ENCODE results near the gene CEACAM5. TPM values are rescaled to one million over a fixed set of nuclear protein-coding genes. Genes with fewer than 3 reads are reported as not detected.

Gene CEACAM5
- total RNA-seq, 1 experiment from 2014 or later, result 1.3 TPM

DNA sequence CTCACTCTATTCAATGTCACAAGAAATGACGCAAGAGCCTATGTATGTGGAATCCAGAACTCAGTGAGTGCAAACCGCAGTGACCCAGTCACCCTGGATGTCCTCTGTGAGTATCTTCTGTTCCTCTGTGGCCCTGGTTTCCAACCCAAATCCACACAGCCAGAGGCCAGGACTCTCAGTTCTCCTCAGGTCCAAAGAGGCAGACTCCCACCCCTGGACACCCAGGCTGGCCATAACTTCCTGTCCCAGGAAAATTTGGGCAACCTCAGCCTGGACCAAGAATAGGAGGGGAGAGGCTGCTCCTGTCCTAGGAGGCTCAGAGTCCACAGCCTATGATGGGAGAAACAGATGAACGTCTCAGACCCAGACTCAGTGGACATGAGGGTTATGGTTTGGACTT is 11.7 kb downstream of the CEACAM5 start:
- Histone ChIP-seq H3K4me3 (ENCODE audit: low read depth, low read length) (no peak overlapping the region), H3K4me1 (no peaks in the 10 kb centered on the region), H3K9me3 (no peaks in the 10 kb centered on the region), H3K27me3 (replicated peaks; ENCODE audit: control insufficient read depth, insufficient read depth, low read length) (no peaks in the 10 kb centered on the region), H3K36me3 (ENCODE audit: control insufficient read depth, insufficient read depth, low read length) (no peaks in the 10 kb centered on the region)
- TF ChIP-seq, protein P1, sequence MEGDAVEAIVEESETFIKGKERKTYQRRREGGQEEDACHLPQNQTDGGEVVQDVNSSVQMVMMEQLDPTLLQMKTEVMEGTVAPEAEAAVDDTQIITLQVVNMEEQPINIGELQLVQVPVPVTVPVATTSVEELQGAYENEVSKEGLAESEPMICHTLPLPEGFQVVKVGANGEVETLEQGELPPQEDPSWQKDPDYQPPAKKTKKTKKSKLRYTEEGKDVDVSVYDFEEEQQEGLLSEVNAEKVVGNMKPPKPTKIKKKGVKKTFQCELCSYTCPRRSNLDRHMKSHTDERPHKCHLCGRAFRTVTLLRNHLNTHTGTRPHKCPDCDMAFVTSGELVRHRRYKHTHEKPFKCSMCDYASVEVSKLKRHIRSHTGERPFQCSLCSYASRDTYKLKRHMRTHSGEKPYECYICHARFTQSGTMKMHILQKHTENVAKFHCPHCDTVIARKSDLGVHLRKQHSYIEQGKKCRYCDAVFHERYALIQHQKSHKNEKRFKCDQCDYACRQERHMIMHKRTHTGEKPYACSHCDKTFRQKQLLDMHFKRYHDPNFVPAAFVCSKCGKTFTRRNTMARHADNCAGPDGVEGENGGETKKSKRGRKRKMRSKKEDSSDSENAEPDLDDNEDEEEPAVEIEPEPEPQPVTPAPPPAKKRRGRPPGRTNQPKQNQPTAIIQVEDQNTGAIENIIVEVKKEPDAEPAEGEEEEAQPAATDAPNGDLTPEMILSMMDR (IDR thresholded peaks at IDR 0.05; ENCODE audit: insufficient read depth in 1 of 2, low read depth in 1 of 2, low read length in 1 of 2, severe bottlenecking in 1 of 2, unreplicated experiment in 1 of 2), result no peak
- H3K4me1 Mint-ChIP-seq (ENCODE audit: low read depth, unreplicated experiment), result no peaks in the 10 kb centered on the region
- H3K4me3 Mint-ChIP-seq (ENCODE audit: unreplicated experiment), result no peak overlapping the region
- no peak overlapping the region for H3K27ac Mint-ChIP-seq (ENCODE audit: unreplicated experiment)
- no peaks in the 10 kb centered on the region for H3K36me3 Mint-ChIP-seq (ENCODE audit: insufficient read depth, unreplicated experiment)
- BruUV-seq (replicated peaks), result no TSS peak
- DNase-seq, result no peak
- no peaks in the 10 kb centered on the region for H3K27me3 Mint-ChIP-seq (ENCODE audit: insufficient read depth, unreplicated experiment)
- H3K9me3 Mint-ChIP-seq (ENCODE audit: unreplicated experiment), result no peaks in the 10 kb centered on the region
- intact Hi-C loops (cut with micrococcal nuclease; ENCODE audit: unreplicated experiment), result no loop called here
- CTCF ChIA-PET, result no interaction called here
- POLR2A ChIA-PET, result no interaction called here

DNA sequence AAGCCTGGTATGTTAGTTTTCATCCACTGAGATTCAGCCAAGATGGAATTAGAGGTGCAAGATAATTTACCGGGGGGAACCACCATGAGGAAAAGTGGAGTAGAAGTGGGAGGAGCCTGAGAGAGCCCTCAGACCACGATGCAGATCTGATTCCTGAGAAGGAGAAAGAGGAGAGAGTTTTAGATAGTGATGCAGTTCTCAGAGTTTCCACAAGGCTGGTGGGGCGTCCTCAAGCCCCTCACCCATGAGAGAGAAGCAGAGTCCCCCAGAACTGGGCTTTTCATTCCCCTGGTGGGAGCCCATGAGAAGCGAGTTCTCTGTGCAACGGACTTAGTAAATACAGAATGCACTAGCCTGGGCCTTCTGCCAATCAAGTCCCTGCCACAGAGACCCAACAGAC is 18.1 kb downstream of the CEACAM5 start:
- Mint-ChIP-seq H3K4me3 (ENCODE audit: unreplicated experiment) (no peak overlapping the region), H3K27me3 (ENCODE audit: insufficient read depth, unreplicated experiment) (no peaks in the 10 kb centered on the region), H3K27ac (ENCODE audit: unreplicated experiment) (no peak overlapping the region), H3K9me3 (ENCODE audit: unreplicated experiment) (no peaks in the 10 kb centered on the region), H3K36me3 (ENCODE audit: insufficient read depth, unreplicated experiment) (no peaks in the 10 kb centered on the region), H3K4me1 (ENCODE audit: low read depth, unreplicated experiment) (no peaks in the 10 kb centered on the region)
- H3K4me1 ChIP-seq, result no peaks in the 10 kb centered on the region
- CTCF ChIA-PET, result no interaction called here
- intact Hi-C loops (cut with micrococcal nuclease; ENCODE audit: unreplicated experiment), result no loop called here
- POLR2A ChIA-PET, result no interaction called here
- TF ChIP-seq, protein P1 (IDR thresholded peaks at IDR 0.05; ENCODE audit: insufficient read depth in 1 of 2, low read depth in 1 of 2, low read length in 1 of 2, severe bottlenecking in 1 of 2, unreplicated experiment in 1 of 2), result peak in 1 of 2 experiments; percentile 24
- H3K36me3 ChIP-seq (ENCODE audit: control insufficient read depth, insufficient read depth, low read length), result no peaks in the 10 kb centered on the region
- no peaks in the 10 kb centered on the region for H3K9me3 ChIP-seq
- H3K27me3 ChIP-seq (replicated peaks; ENCODE audit: control insufficient read depth, insufficient read depth, low read length), result no peaks in the 10 kb centered on the region; the same call in 1 of the 2 replicates
- no TSS peak for BruUV-seq (replicated peaks)
- H3K4me3 ChIP-seq (ENCODE audit: low read depth, low read length), result no peak overlapping the region
- DNase-seq, result no peak

DNA sequence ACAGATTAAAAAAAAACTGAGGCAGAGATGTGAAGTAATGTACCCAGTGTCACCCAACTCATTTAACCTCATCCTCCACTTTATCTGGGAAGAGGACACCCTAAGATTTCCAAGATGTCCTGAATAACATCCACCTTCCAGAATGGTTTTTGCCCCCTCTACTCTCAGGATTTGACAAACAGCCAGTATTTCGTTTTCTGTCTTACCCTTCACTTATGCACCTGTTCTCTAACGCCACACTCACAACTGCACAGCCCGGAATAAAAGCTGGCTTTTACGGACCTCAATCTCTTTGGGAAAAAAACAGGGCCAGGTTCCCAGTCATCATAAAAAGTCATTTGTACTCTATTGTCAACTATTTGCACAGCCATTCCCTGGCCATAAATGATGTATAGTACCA is 25.7 kb downstream of the CEACAM5 start:
- peak overlapping the region; percentile 42 for H3K4me3 Mint-ChIP-seq (ENCODE audit: unreplicated experiment)
- no peaks in the 10 kb centered on the region for H3K9me3 ChIP-seq
- intact Hi-C loops (cut with micrococcal nuclease; ENCODE audit: unreplicated experiment), result loop anchor here (1.0 kb wide), 1 partner anchor 40 kb away; no protein-coding TSS in a partner anchor
- ChIA-PET POLR2A (interaction anchor here (0.6 to 1.4 kb wide), 2 partner anchors 27 to 39 kb away, joined by 3 to 8 read pairs; no protein-coding TSS in a partner anchor), CTCF (interaction anchor here (1.2 to 4.2 kb wide), 2 partner anchors 27 to 41 kb away, joined by 10 to 24 read pairs; no protein-coding TSS in a partner anchor)
- peaks cover 32% of the 10 kb centered on the region for H3K4me1 ChIP-seq
- DNase-seq, result no peak
- TF ChIP-seq, protein P1 (IDR thresholded peaks at IDR 0.05; ENCODE audit: insufficient read depth in 1 of 2, low read depth in 1 of 2, low read length in 1 of 2, severe bottlenecking in 1 of 2, unreplicated experiment in 1 of 2), result no peak
- BruUV-seq (replicated peaks), result TSS peak; percentile 95
- no peak overlapping the region for H3K4me3 ChIP-seq (ENCODE audit: low read depth, low read length)
- no peaks in the 10 kb centered on the region for H3K27me3 ChIP-seq (replicated peaks; ENCODE audit: control insufficient read depth, insufficient read depth, low read length)
- peaks cover 27% of the 10 kb centered on the region for H3K4me1 Mint-ChIP-seq (ENCODE audit: low read depth, unreplicated experiment)
- H3K9me3 Mint-ChIP-seq (ENCODE audit: unreplicated experiment), result no peaks in the 10 kb centered on the region
- no peaks in the 10 kb centered on the region for H3K36me3 ChIP-seq (ENCODE audit: control insufficient read depth, insufficient read depth, low read length)
- H3K27me3 Mint-ChIP-seq (ENCODE audit: insufficient read depth, unreplicated experiment), result no peaks in the 10 kb centered on the region
- no peaks in the 10 kb centered on the region for H3K36me3 Mint-ChIP-seq (ENCODE audit: insufficient read depth, unreplicated experiment)
- H3K27ac Mint-ChIP-seq (ENCODE audit: unreplicated experiment), result peak overlapping the region; percentile 77
